ENCODE results near the gene USP3.

USP3 gene, protein sequence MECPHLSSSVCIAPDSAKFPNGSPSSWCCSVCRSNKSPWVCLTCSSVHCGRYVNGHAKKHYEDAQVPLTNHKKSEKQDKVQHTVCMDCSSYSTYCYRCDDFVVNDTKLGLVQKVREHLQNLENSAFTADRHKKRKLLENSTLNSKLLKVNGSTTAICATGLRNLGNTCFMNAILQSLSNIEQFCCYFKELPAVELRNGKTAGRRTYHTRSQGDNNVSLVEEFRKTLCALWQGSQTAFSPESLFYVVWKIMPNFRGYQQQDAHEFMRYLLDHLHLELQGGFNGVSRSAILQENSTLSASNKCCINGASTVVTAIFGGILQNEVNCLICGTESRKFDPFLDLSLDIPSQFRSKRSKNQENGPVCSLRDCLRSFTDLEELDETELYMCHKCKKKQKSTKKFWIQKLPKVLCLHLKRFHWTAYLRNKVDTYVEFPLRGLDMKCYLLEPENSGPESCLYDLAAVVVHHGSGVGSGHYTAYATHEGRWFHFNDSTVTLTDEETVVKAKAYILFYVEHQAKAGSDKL

GRCh38 chr15:63504247-63504978 lies at the start of gene USP3:
Gene USP3 (plus strand): TSS chr15:63504593. CDS start chr15:63504740, 147 bp downstream.
- TF ChIP-seq, protein P1, sequence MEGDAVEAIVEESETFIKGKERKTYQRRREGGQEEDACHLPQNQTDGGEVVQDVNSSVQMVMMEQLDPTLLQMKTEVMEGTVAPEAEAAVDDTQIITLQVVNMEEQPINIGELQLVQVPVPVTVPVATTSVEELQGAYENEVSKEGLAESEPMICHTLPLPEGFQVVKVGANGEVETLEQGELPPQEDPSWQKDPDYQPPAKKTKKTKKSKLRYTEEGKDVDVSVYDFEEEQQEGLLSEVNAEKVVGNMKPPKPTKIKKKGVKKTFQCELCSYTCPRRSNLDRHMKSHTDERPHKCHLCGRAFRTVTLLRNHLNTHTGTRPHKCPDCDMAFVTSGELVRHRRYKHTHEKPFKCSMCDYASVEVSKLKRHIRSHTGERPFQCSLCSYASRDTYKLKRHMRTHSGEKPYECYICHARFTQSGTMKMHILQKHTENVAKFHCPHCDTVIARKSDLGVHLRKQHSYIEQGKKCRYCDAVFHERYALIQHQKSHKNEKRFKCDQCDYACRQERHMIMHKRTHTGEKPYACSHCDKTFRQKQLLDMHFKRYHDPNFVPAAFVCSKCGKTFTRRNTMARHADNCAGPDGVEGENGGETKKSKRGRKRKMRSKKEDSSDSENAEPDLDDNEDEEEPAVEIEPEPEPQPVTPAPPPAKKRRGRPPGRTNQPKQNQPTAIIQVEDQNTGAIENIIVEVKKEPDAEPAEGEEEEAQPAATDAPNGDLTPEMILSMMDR (IDR thresholded peaks at IDR 0.05), result peak; percentile 99
- Histone ChIP-seq H3K27me3 (no peaks in the 10 kb centered on the region), H3K27ac (peak within 1 kb of the TSS; percentile 99), H3K36me3 (no peaks in the 10 kb centered on the region), H3K9me3 (no peaks in the 10 kb centered on the region), H3K4me3 (ENCODE audit: low read depth in 1 of 2, low read length in 1 of 2) (peak within 1 kb of the TSS; percentile 85 to 86), H3K4me1 (ENCODE audit: control insufficient read depth in 1 of 2, insufficient read depth in 1 of 2, low read depth in 1 of 2, low read length in 1 of 2) (peaks cover 75 to 83% of the 10 kb centered on the region in 2 experiments)

- H3K27me3 ChIP-seq, result no peaks in the 10 kb centered on the region
- TF ChIP-seq, protein P1 (IDR thresholded peaks at IDR 0.05), result no peak
- H3K9me3 ChIP-seq, result no peaks in the 10 kb centered on the region
- no peak overlapping the region for H3K4me3 ChIP-seq (ENCODE audit: low read depth in 1 of 2, low read length in 1 of 2)
- H3K36me3 ChIP-seq, result no peaks in the 10 kb centered on the region
- H3K27ac ChIP-seq, result peak overlapping the region; percentile 69
- peaks cover 16% of the 10 kb centered on the region in 2 experiments for H3K4me1 ChIP-seq (ENCODE audit: control insufficient read depth in 1 of 2, insufficient read depth in 1 of 2, low read depth in 1 of 2, low read length in 1 of 2)
Measured at GRCh38 chr15:63456258-63456657, 48.1 kb upstream of the USP3 start.

GRCh38 chr15:63457379-63457778 lies 47.0 kb upstream of the USP3 start:
- no peaks in the 10 kb centered on the region for H3K9me3 ChIP-seq
- TF ChIP-seq, protein P1 (IDR thresholded peaks at IDR 0.05), result no peak
- no peaks in the 10 kb centered on the region for H3K27me3 ChIP-seq
- H3K4me3 ChIP-seq (ENCODE audit: low read depth in 1 of 2, low read length in 1 of 2), result no peak overlapping the region
- no peaks in the 10 kb centered on the region for H3K36me3 ChIP-seq
- peaks cover 16% of the 10 kb centered on the region in 2 experiments for H3K4me1 ChIP-seq (ENCODE audit: control insufficient read depth in 1 of 2, insufficient read depth in 1 of 2, low read depth in 1 of 2, low read length in 1 of 2)
- no peak overlapping the region for H3K27ac ChIP-seq

DNA sequence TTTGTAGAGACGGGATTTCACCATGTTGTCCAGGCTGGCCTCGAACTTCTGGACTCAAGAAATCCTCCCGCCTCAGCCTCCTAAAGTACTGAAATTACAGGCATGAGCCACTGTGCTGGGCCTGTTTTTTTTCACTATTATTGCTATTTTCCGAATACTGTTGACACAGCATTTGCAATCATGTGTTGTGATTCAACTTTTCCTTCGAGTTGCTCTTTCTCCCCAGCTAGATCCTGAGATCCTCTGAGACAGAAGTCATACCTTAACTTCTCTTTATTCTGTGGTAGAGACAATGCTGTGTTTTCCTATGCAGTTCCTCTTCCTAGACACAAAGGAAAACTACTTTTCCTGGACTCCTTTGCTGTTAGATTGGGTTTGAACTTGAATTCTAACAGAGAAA lies 46.4 kb upstream of the USP3 start:
- no peak overlapping the region for H3K4me3 ChIP-seq (ENCODE audit: low read depth in 1 of 2, low read length in 1 of 2)
- TF ChIP-seq, protein P1 (IDR thresholded peaks at IDR 0.05), result no peak
- H3K27me3 ChIP-seq, result no peaks in the 10 kb centered on the region
- H3K4me1 ChIP-seq (ENCODE audit: control insufficient read depth in 1 of 2, insufficient read depth in 1 of 2, low read depth in 1 of 2, low read length in 1 of 2), result peaks cover 16% of the 10 kb centered on the region in 2 experiments
- H3K27ac ChIP-seq, result peak overlapping the region; percentile 40
- H3K9me3 ChIP-seq, result no peaks in the 10 kb centered on the region
- H3K36me3 ChIP-seq, result no peaks in the 10 kb centered on the region

- peaks cover 16% of the 10 kb centered on the region in 2 experiments for H3K4me1 ChIP-seq (ENCODE audit: control insufficient read depth in 1 of 2, insufficient read depth in 1 of 2, low read depth in 1 of 2, low read length in 1 of 2)
- H3K36me3 ChIP-seq, result no peaks in the 10 kb centered on the region
- no peak overlapping the region for H3K4me3 ChIP-seq (ENCODE audit: low read depth in 1 of 2, low read length in 1 of 2)
- no peaks in the 10 kb centered on the region for H3K27me3 ChIP-seq
- TF ChIP-seq, protein P1 (IDR thresholded peaks at IDR 0.05), result no peak
- no peaks in the 10 kb centered on the region for H3K9me3 ChIP-seq
- no peak overlapping the region for H3K27ac ChIP-seq
Measured at GRCh38 chr15:63458794-63459395, 45.5 kb upstream of the USP3 start.
